GM18519 (cell line): Measurements from ENCODE around the gene RETN.
A peak's percentile ranks its signal among the peaks of the same experiment; 100 is the strongest.

Experiments
- ATAC-seq: cut with Tn5 transposase; IDR thresholded peaks from one replicate; pipeline ENCODE4 v1.9.1; 2021; ENCODE audit warnings: mild to moderate bottlenecking, moderate library complexity; ENCODE audit not compliant: unreplicated experiment, low FRiP score

RETN gene

GRCh38 chr19:7668842-7669241 lies at the start of gene RETN:
TSS of gene RETN (plus strand) at chr19:7669049. CDS start at chr19:7669327, 278 bp downstream.
- ATAC-seq, result no peak

- no peak for ATAC-seq
These were observed 49.0 kb upstream of the RETN start for GRCh38 chr19:7619671-7620441.

GRCh38 chr19:7620442-7621412 lies 48.1 kb upstream of the RETN start:
- ATAC-seq, result no peak

- ATAC-seq, result no peak
These were observed 45.7 kb upstream of the RETN start for GRCh38 chr19:7622933-7623685.

- ATAC-seq, result no peak
These were observed 44.9 kb upstream of the RETN start for GRCh38 chr19:7623725-7624603.

GRCh38 chr19:7624810-7625209 lies 44.0 kb upstream of the RETN start:
- no peak for ATAC-seq

GRCh38 chr19:7625763-7626372 lies 43.0 kb upstream of the RETN start:
- ATAC-seq, result no peak

- no peak for ATAC-seq
These were observed 41.7 kb upstream of the RETN start for GRCh38 chr19:7627166-7627565.

- no peak for ATAC-seq
These were observed 40.1 kb upstream of the RETN start for GRCh38 chr19:7628589-7629311.

GRCh38 chr19:7629347-7630054 lies 39.3 kb upstream of the RETN start, which contains the start of the genes PET100 and XAB2:
TSS of gene PET100 (plus strand) at chr19:7629793. CDS start at chr19:7629834, 41 bp downstream.
TSS of gene XAB2 (minus strand) at chr19:7629545. CDS start at chr19:7629527, 18 bp downstream.
- ATAC-seq, result peak; percentile 90

- no peak for ATAC-seq
These were observed 37.3 kb upstream of the RETN start for GRCh38 chr19:7631577-7631976.

GRCh38 chr19:7632340-7633203 lies 36.3 kb upstream of the RETN start:
- no peak for ATAC-seq

GRCh38 chr19:7633698-7634097 lies 35.2 kb upstream of the RETN start, which contains the start of gene PCP2:
TSS of gene PCP2 (minus strand) at chr19:7633719. CDS start at chr19:7633457, 262 bp downstream.
- no peak for ATAC-seq

- ATAC-seq, result no peak
These were observed 33.2 kb upstream of the RETN start for GRCh38 chr19:7635670-7636069.

GRCh38 chr19:7636317-7636690 lies 32.5 kb upstream of the RETN start:
- ATAC-seq, result no peak

GRCh38 chr19:7636691-7637373 lies 32.0 kb upstream of the RETN start, which contains the start of gene STXBP2:
TSS of gene STXBP2 (plus strand) at chr19:7637110. CDS start at chr19:7637150, 40 bp downstream.
- no peak for ATAC-seq
